NCI-H2107 (cell line): ENCODE data around the gene SFXN1.

ENCODE experiments used
- DNase-seq: peaks from one replicate; lab custom pipeline; 2025; lab: John Stamatoyannopoulos, UW

SFXN1 gene

DNA sequence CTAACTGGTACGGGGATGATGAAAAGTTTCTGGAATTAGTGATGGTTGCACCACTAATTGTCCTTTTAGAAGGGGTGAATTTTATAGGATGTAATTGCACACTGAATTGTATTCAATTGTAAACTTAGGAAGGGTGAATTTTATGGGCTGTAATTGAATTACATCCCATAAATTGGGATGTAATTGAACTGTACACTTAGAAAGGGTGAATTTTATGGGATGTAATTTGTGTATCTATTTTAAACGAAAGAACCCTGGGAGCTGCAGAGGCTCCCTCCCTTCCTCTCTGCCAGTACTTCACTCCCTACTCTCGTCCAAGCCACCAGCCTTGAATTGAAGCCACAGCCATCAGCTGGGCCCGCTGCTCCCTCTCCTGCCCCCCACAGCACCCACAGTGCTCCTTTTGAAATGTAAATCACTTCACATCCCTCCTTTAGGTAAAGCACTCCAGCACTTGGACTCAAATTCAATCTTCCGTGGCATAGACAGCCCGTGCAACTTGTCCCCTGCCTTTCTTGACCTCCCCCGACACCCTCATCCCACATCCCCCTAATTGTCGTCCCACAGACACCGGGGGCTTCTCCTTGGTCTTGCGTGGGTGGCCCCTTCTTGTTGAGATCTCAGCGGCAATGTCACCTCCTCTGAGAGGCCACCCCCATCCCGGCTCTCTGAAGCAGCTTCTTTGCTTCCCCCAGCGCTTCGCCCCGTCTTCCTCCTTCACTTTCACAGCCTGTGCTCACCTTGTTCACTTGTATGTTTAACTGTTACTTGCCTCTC is 95.3 kb downstream of the SFXN1 start:
- DNase-seq, result no peak

GRCh38 chr5:175575301-175575700 is 96.9 kb downstream of the SFXN1 start:
- no peak for DNase-seq

GRCh38 chr5:175576096-175576495 is 97.7 kb downstream of the SFXN1 start:
- DNase-seq, result no peak

- DNase-seq, result no peak
Measured at GRCh38 chr5:175576591-175576990, 98.2 kb downstream of the SFXN1 start.
